HG02610 (cell line): ENCODE measurements around the gene GSE1.

Experiments
- ATAC-seq: cut with Tn5 transposase; IDR thresholded peaks from one replicate; pipeline ENCODE4 v1.9.1; 2021; ENCODE audit warnings: mild to moderate bottlenecking, moderate library complexity; ENCODE audit not compliant: unreplicated experiment

The GSE1 gene

GRCh38 chr16:85616607-85617321 is 3.6 kb downstream of the GSE1 start:
- ATAC-seq = peak; percentile 22

- ATAC-seq = no peak
Observed at GRCh38 chr16:85617948-85618347, 4.8 kb downstream of the GSE1 start.

GRCh38 chr16:85618521-85618920 is 5.4 kb downstream of the GSE1 start:
- no peak for ATAC-seq

GRCh38 chr16:85619101-85619891 is 6.2 kb downstream of the GSE1 start:
- ATAC-seq = no peak

GRCh38 chr16:85620374-85620773 is 7.3 kb downstream of the GSE1 start:
- no peak for ATAC-seq

GRCh38 chr16:85621698-85622428 is 8.7 kb downstream of the GSE1 start:
- no peak for ATAC-seq

- ATAC-seq = no peak
Observed at GRCh38 chr16:85622683-85623082, 9.6 kb downstream of the GSE1 start.

- no peak for ATAC-seq
Observed at GRCh38 chr16:85623250-85623649, 10.1 kb downstream of the GSE1 start.

GRCh38 chr16:85623997-85624601 is 11.0 kb downstream of the GSE1 start:
- no peak for ATAC-seq

- ATAC-seq = no peak
Observed at GRCh38 chr16:85624646-85625045, 11.5 kb downstream of the GSE1 start.

- ATAC-seq = no peak
Observed at GRCh38 chr16:85625053-85625452, 11.9 kb downstream of the GSE1 start.

- ATAC-seq = no peak
Observed at GRCh38 chr16:85625485-85626117, 12.5 kb downstream of the GSE1 start.

GRCh38 chr16:85626191-85626981 is 13.3 kb downstream of the GSE1 start:
- ATAC-seq = no peak

GRCh38 chr16:85627089-85627488 is 14.0 kb downstream of the GSE1 start:
- ATAC-seq = no peak

GRCh38 chr16:85627526-85628264 is 14.6 kb downstream of the GSE1 start:
- no peak for ATAC-seq

- no peak for ATAC-seq
Observed at GRCh38 chr16:85628265-85628556, 15.1 kb downstream of the GSE1 start.

- no peak for ATAC-seq
Observed at GRCh38 chr16:85628645-85629044, 15.5 kb downstream of the GSE1 start.

GRCh38 chr16:85629326-85629725 is 16.2 kb downstream of the GSE1 start:
- no peak for ATAC-seq

GRCh38 chr16:85629853-85630252 is 16.7 kb downstream of the GSE1 start:
- ATAC-seq = no peak

GRCh38 chr16:85631230-85631629 is 18.1 kb downstream of the GSE1 start:
- no peak for ATAC-seq
